Aorta (tissue), 5 donors: ENCODE measurements around the gene RNF6. TPM values are rescaled to one million over a fixed set of nuclear protein-coding genes. Genes with fewer than 3 reads are reported as not detected.

Source experiments
- ATAC-seq: fragments of 200-7000 bp; cut with Tn5 transposase; one replicate; pipeline ENCODE4 v1.9.1; 2022; ENCODE audit warnings: moderate library complexity; ENCODE audit not compliant: low FRiP score
- DNase-seq, 2 donors: peaks; one replicate each; pipeline ENCODE4 v3.0.0-alpha.2; 2020
- H3K27ac ChIP-seq, 2 donors: one replicate each; pipeline ENCODE4 v1.5.1; 2013; ENCODE audit warnings: low read length in 2 of 2, mild to moderate bottlenecking in 2 of 2, moderate library complexity in 2 of 2, control low read depth in 1 of 2, inconsistent platforms in 1 of 2, low read depth in 1 of 2
- H3K27me3 ChIP-seq, 2 donors: one replicate each; pipeline ENCODE4 v1.6.1; 2013; ENCODE audit warnings: control low read depth in 1 of 2, low read length in 1 of 2, mild to moderate bottlenecking in 1 of 2, moderate library complexity in 1 of 2; ENCODE audit not compliant: insufficient read depth in 2 of 2, control insufficient read depth in 1 of 2
- H3K36me3 ChIP-seq, 2 donors: one replicate each; pipeline ENCODE4 v1.6.1; 2013; ENCODE audit warnings: control low read depth in 1 of 2, low read length in 1 of 2, mild to moderate bottlenecking in 1 of 2; ENCODE audit not compliant: insufficient read depth in 2 of 2, control insufficient read depth in 1 of 2
- H3K4me1 ChIP-seq, 2 donors: one replicate each; pipeline ENCODE4 v1.6.1; 2013; ENCODE audit warnings: low read length in 2 of 2, control low read depth in 1 of 2, mild to moderate bottlenecking in 1 of 2, moderate library complexity in 1 of 2; ENCODE audit not compliant: insufficient read depth in 2 of 2, control insufficient read depth in 1 of 2
- H3K4me3 ChIP-seq, 2 donors: one replicate each; pipeline ENCODE4 v1.5.1; 2013; ENCODE audit warnings: low read length in 2 of 2, control low read depth in 1 of 2, mild to moderate bottlenecking in 1 of 2
- H3K9me3 ChIP-seq: one replicate; pipeline ENCODE4 v1.6.1; 2013; ENCODE audit warnings: mild to moderate bottlenecking, low read length; ENCODE audit not compliant: control insufficient read depth
- WGBS, 2 donors: extraction: QIAGEN DNeasy Blood & Tissue Kit; methylation state at CpG; one replicate each; pipeline ENCODE4 v1.1.7; 2013; 5-methylcytosine and 5-hydroxymethylcytosine counted together
- intact Hi-C, 2 donors: fragments of 100-400 bp; cut with DNase I; formaldehyde crosslinking; loops; one replicate each; pipeline versions ENCODE4 v1.14.2 to v1.15.0; 2022
- polyA plus RNA-seq, 2 donors: library from polyadenylated mRNA; stranded (reverse); fragments of 200-250 nt; gene quantifications; one replicate each; pipeline ENCODE4 v1.2.3, GENCODE V29; 2013
- total RNA-seq, 2 donors: library from RNA; stranded (reverse); fragmentation: NEBNext Ultra II Directional; extraction: Animal tissue kit (Norgen Biotek cat#: 25700); gene quantifications; one replicate each; pipeline ENCODE4 v1.2.1, GENCODE V29; 2021
- donor health status: healthy with polysubstance abuse.
- donor health status: Bipolar disorder and iron deficiency.
- donor health status: DM: no; HTN: no; CAD: no.
- donor health status: DM: no; HTN: no; CAD: no.
- donor health status: DM: yes; HTN: yes; CAD: no.

The RNF6 gene
- total and polyA plus RNA-seq, 4 donors, result 13.1 to 28.9 (median 19.6) TPM

- intact Hi-C loops, result no loop called here
- Histone ChIP-seq H3K9me3 (no peaks in the 10 kb centered on the region), H3K4me3 (no peak overlapping the region)
These were observed 1.5 kb downstream of the RNF6 start for GRCh38 chr13:26220575-26220974.

GRCh38 chr13:26219726-26220125, 2.4 kb downstream of the RNF6 start:
- Histone ChIP-seq H3K36me3 (peaks cover 7 to 10% of the 10 kb centered on the region in 2 donors), H3K4me1 (peaks cover 0 to 3% of the 10 kb centered on the region in 2 donors), H3K4me3 (no peak overlapping the region), H3K27me3 (no peaks in the 10 kb centered on the region), H3K27ac (no peak overlapping the region), H3K9me3 (no peaks in the 10 kb centered on the region)
- ATAC-seq (no peak), DNase-seq (no peak)
- 22 to 23% methylated on average over 1 of the region's 1 CpG for WGBS, 2 donors
- intact Hi-C loops, result no loop called here

More at GRCh38 chr13:26220575-26220974, 1.5 kb downstream of the RNF6 start:
- Histone ChIP-seq H3K27me3 (no peaks in the 10 kb centered on the region), H3K27ac (no peak overlapping the region), H3K4me1 (peaks cover 0 to 3% of the 10 kb centered on the region in 2 donors), H3K36me3 (peaks cover 0 to 3% of the 10 kb centered on the region in 2 donors)
- ATAC-seq, result no peak
- 60 to 63% methylated on average over 2 of the region's 2 CpGs for WGBS, 2 donors
- DNase-seq, result no peak

- WGBS, 2 donors, result 90 to 93% methylated on average over 2 of the region's 2 CpGs
- intact Hi-C loops, result no loop called here
- peaks cover 0 to 3% of the 10 kb centered on the region in 2 donors for H3K4me1 ChIP-seq
- ATAC-seq (no peak), DNase-seq (no peak)
- peaks cover 15 to 16% of the 10 kb centered on the region in 2 donors for H3K36me3 ChIP-seq
- no peaks in the 10 kb centered on the region for H3K9me3 ChIP-seq
- no peaks in the 10 kb centered on the region for H3K27me3 ChIP-seq
- no peak overlapping the region for H3K4me3 ChIP-seq
- no peak overlapping the region for H3K27ac ChIP-seq
These were observed 6.1 kb downstream of the RNF6 start for GRCh38 chr13:26216042-26216441.

- DNase-seq, result no peak
- intact Hi-C loops, result no loop called here
- Histone ChIP-seq H3K4me1 (no peaks in the 10 kb centered on the region), H3K36me3 (peaks cover 15 to 16% of the 10 kb centered on the region in 2 donors), H3K9me3 (no peaks in the 10 kb centered on the region), H3K27me3 (no peaks in the 10 kb centered on the region), H3K27ac (no peak overlapping the region), H3K4me3 (no peak overlapping the region)
- ATAC-seq, result no peak
- WGBS, 2 donors, result 90 to 92% methylated on average over 6 of the region's 6 CpGs
These were observed 8.1 kb downstream of the RNF6 start for GRCh38 chr13:26213982-26214381.

- no peak overlapping the region for H3K4me3 ChIP-seq
- DNase-seq (no peak), ATAC-seq (no peak)
- no peaks in the 10 kb centered on the region for H3K4me1 ChIP-seq
- 72 to 76% methylated on average over 1 of the region's 1 CpG for WGBS, 2 donors
- H3K27me3 ChIP-seq, result no peaks in the 10 kb centered on the region
- no peaks in the 10 kb centered on the region for H3K9me3 ChIP-seq
- no peak overlapping the region for H3K27ac ChIP-seq
- intact Hi-C loops, result no loop called here
- peaks cover 15 to 16% of the 10 kb centered on the region in 2 donors for H3K36me3 ChIP-seq
These were observed 8.8 kb downstream of the RNF6 start for GRCh38 chr13:26213345-26213744.

- WGBS, 2 donors, result 92 to 94% methylated on average over 1 of the region's 1 CpG
- Histone ChIP-seq H3K4me3 (no peak overlapping the region), H3K27me3 (no peaks in the 10 kb centered on the region), H3K4me1 (no peaks in the 10 kb centered on the region), H3K9me3 (no peaks in the 10 kb centered on the region), H3K27ac (no peak overlapping the region), H3K36me3 (peaks cover 0 to 3% of the 10 kb centered on the region in 2 donors)
- intact Hi-C loops, result no loop called here
- ATAC-seq (no peak), DNase-seq (no peak)
These were observed 13.8 kb downstream of the RNF6 start for GRCh38 chr13:26208287-26208686.

GRCh38 chr13:26202365-26202972, 19.6 kb downstream of the RNF6 start:
- no peak overlapping the region for H3K27ac ChIP-seq

GRCh38 chr13:26200811-26201210, 21.3 kb downstream of the RNF6 start:
- H3K4me1 ChIP-seq, result peaks cover 0 to 2% of the 10 kb centered on the region in 2 donors
- no peak for ATAC-seq
- H3K36me3 ChIP-seq, result no peaks in the 10 kb centered on the region
- DNase-seq, result no peak
- H3K4me3 ChIP-seq, result no peak overlapping the region
- no peaks in the 10 kb centered on the region for H3K9me3 ChIP-seq
- no peaks in the 10 kb centered on the region for H3K27me3 ChIP-seq
- intact Hi-C loops, result no loop called here
- no peak overlapping the region for H3K27ac ChIP-seq

More at GRCh38 chr13:26202365-26202972, 19.6 kb downstream of the RNF6 start:
- Histone ChIP-seq H3K4me1 (peaks cover 0 to 2% of the 10 kb centered on the region in 2 donors), H3K27me3 (no peaks in the 10 kb centered on the region), H3K9me3 (no peaks in the 10 kb centered on the region), H3K36me3 (no peaks in the 10 kb centered on the region), H3K4me3 (no peak overlapping the region)
- intact Hi-C loops, result no loop called here
- DNase-seq (no peak), ATAC-seq (no peak)

- H3K4me1 ChIP-seq, result peaks cover 0 to 2% of the 10 kb centered on the region in 2 donors
- intact Hi-C loops, result no loop called here
- H3K4me3 ChIP-seq, result no peak overlapping the region
- H3K9me3 ChIP-seq, result no peaks in the 10 kb centered on the region
- no peak overlapping the region for H3K27ac ChIP-seq
- no peak for DNase-seq
- no peaks in the 10 kb centered on the region for H3K36me3 ChIP-seq
- no peaks in the 10 kb centered on the region for H3K27me3 ChIP-seq
- ATAC-seq, result no peak
These were observed 24.0 kb downstream of the RNF6 start for GRCh38 chr13:26198116-26198515.
